HepG2 (cell line): ENCODE data around the gene CD9. TPM values are rescaled to one million over a fixed set of nuclear protein-coding genes. Genes with fewer than 3 reads are reported as not detected.
A peak's percentile ranks its signal among the peaks of the same experiment; 100 is the strongest.

ENCODE experiments used
- ATAC-seq: fragments of 200-7000 bp; cut with Tn5 transposase; 3 replicates; pipeline ENCODE4 v1.9.1; 2020; ENCODE audit warnings: mild to moderate bottlenecking, moderate library complexity
- BruUV-seq: library from RNA; stranded (reverse); fragments of 400-500 nt; replicated peaks from 2 replicates; lab custom pipeline; 2021; lab: Mats Ljungman, UMichigan
- CTCF ChIA-PET: fragments of 300-600 bp; formaldehyde crosslinking; extraction: SDS; loops from one replicate; lab custom pipeline; 2021; ENCODE audit warnings: low total read pairs, inconsistent platforms, low intra/inter-chr PET ratio; lab: Yijun Ruan, JAX
- POLR2A ChIA-PET: fragments of 350-600 bp; sonication (Branson Sonifier 250); formaldehyde crosslinking; loops from one replicate; lab custom pipeline; 2020; ENCODE audit warnings: antibody characterized with exemption, inconsistent platforms; lab: Yijun Ruan, JAX
- DNase-seq: peaks from one replicate; pipeline ENCODE4 v3.0.0-alpha.2; 2015; ENCODE audit warnings: low spot score
- FAIRE-seq: peaks from 3 replicates; lab custom pipeline; 2011; peaks lifted over from hg19 to GRCh38; lab: Jason Lieb, UNC
- H2AFZ ChIP-seq: one replicate; pipeline ENCODE4 v1.6.1; 2011; ENCODE audit warnings: low read length, inconsistent platforms
- H3K27ac ChIP-seq: fragments of 300-600 bp; 3 replicates; pipeline ENCODE4 v1.8.0; 2011; ENCODE audit warnings: mixed run types, mild to moderate bottlenecking, mixed read lengths, low read length, inconsistent platforms; ENCODE audit not compliant: insufficient read depth; ENCODE audit errors: extremely low read length
- H3K27me3 ChIP-seq, 2 experiments: fragments of 200-600 bp in 1 of 2; 2 replicates in 1 of 2; 3 replicates in 1 of 2; pipeline versions ENCODE4 v1.6.0 to v1.8.0; 2011; ENCODE audit warnings: low read length in 2 of 2, mild to moderate bottlenecking in 2 of 2, moderate library complexity in 2 of 2, inconsistent platforms in 1 of 2; ENCODE audit not compliant: insufficient read depth in 2 of 2, control insufficient read depth in 1 of 2
- H3K36me3 ChIP-seq, 2 experiments: fragments of 200-600 bp in 1 of 2; replicated peaks in 1 of 2; 2 replicates in 1 of 2; 3 replicates in 1 of 2; pipeline versions ENCODE4 v1.5.1 to v1.8.0; 2011; ENCODE audit warnings: low read length in 2 of 2, inconsistent platforms in 1 of 2; ENCODE audit not compliant: insufficient read depth in 2 of 2, control insufficient read depth in 1 of 2
- H3K4me1 ChIP-seq: 2 replicates; pipeline ENCODE4 v1.5.1; 2012; ENCODE audit warnings: low read length, inconsistent platforms; ENCODE audit not compliant: insufficient read depth
- H3K4me2 ChIP-seq: 2 replicates; pipeline ENCODE4 v1.6.0; 2011; ENCODE audit warnings: low read depth, low read length, inconsistent platforms
- H3K4me3 ChIP-seq, 3 experiments: fragments of 200-600 bp in 1 of 3; sonication (generic), shearing (Covaris generic) in 1 of 3; replicated peaks in 1 of 3; 2 replicates each; pipeline ENCODE4 v1.5.1; 2011 to 2016; ENCODE audit warnings: low read length in 3 of 3, inconsistent platforms in 2 of 3, low read depth in 2 of 3, mild to moderate bottlenecking in 2 of 3, control low read depth in 1 of 3, mixed read lengths in 1 of 3; ENCODE audit not compliant: insufficient read depth in 1 of 3
- H3K79me2 ChIP-seq: one replicate; pipeline ENCODE4 v1.6.1; 2011; ENCODE audit warnings: low read length, inconsistent platforms; ENCODE audit not compliant: insufficient read depth
- H3K9ac ChIP-seq: 2 replicates; pipeline ENCODE4 v1.6.0; 2011; ENCODE audit warnings: mild to moderate bottlenecking, low read depth, low read length, inconsistent platforms; ENCODE audit not compliant: insufficient read depth
- H3K9me3 ChIP-seq: 2 replicates; pipeline ENCODE4 v1.5.1; 2012; ENCODE audit warnings: mild to moderate bottlenecking, low read length
- H4K20me1 ChIP-seq: 2 replicates; pipeline ENCODE4 v1.6.0; 2011; ENCODE audit warnings: inconsistent platforms, mild to moderate bottlenecking, low read length, moderate library complexity; ENCODE audit not compliant: insufficient read depth
- ARID2 ChIP-seq: sonication (generic); formaldehyde crosslinking; IDR thresholded peaks from 2 replicates; pipeline ENCODE4 v1.8.1; 2022; ENCODE audit warnings: mild to moderate bottlenecking, missing genetic modification reagents, borderline replicate concordance
- ETS1 ChIP-seq: sonication (generic); formaldehyde crosslinking; IDR thresholded peaks from 2 replicates; pipeline ENCODE4 v1.4.0; 2020; ENCODE audit warnings: missing genetic modification reagents
- JUND ChIP-seq: sonication (generic); formaldehyde crosslinking; IDR thresholded peaks from 2 replicates; pipeline ENCODE4 v1.8.0; 2022; ENCODE audit warnings: mild to moderate bottlenecking, missing genetic modification reagents
- KDM1A ChIP-seq: IDR thresholded peaks from 2 replicates; pipeline ENCODE4 v1.6.1; 2016; ENCODE audit warnings: missing compliant biosample characterization
- MAZ ChIP-seq, 2 experiments: sonication (generic) in 1 of 2; formaldehyde crosslinking in 1 of 2; IDR thresholded peaks; 2 replicates each; pipeline versions ENCODE4 v1.5.0 to v1.6.1; 2012 to 2020; ENCODE audit warnings: low read depth in 2 of 2, mild to moderate bottlenecking in 2 of 2, borderline replicate concordance in 1 of 2, improper control_type of control experiment in 1 of 2, low read length in 1 of 2, missing genetic modification reagents in 1 of 2, moderate library complexity in 1 of 2
- NR3C1 ChIP-seq: sonication (generic); formaldehyde crosslinking; IDR thresholded peaks from 2 replicates; pipeline ENCODE4 v1.4.0; 2020; ENCODE audit warnings: missing genetic modification reagents
- SNRNP70 ChIP-seq: fragments of 200-400 bp; formaldehyde crosslinking; IDR thresholded peaks from 2 replicates; pipeline ENCODE4 v1.6.1; 2017; ENCODE audit warnings: mild to moderate bottlenecking, low read depth, low read length, moderate library complexity
- ZFP90 ChIP-seq: sonication (generic); formaldehyde crosslinking; IDR thresholded peaks from 2 replicates; pipeline ENCODE4 v1.8.0; 2022; ENCODE audit warnings: missing genetic modification reagents, mild to moderate bottlenecking, inconsistent platforms, borderline replicate concordance
- ZNF350 ChIP-seq: sonication (generic); formaldehyde crosslinking; IDR thresholded peaks from 2 replicates; pipeline ENCODE4 v1.4.0; 2020; ENCODE audit warnings: mild to moderate bottlenecking, low read depth, missing genetic modification reagents, borderline replicate concordance
- ZNF503 ChIP-seq: sonication (generic); formaldehyde crosslinking; IDR thresholded peaks from 2 replicates; pipeline ENCODE4 v1.4.0; 2020; ENCODE audit warnings: missing genetic modification reagents
- ZNF564 ChIP-seq: sonication (generic); formaldehyde crosslinking; IDR thresholded peaks from 2 replicates; pipeline ENCODE4 v1.8.1; 2023; ENCODE audit warnings: mild to moderate bottlenecking, missing genetic modification reagents
- ZNF782 ChIP-seq: sonication (generic); formaldehyde crosslinking; IDR thresholded peaks from 2 replicates; pipeline ENCODE4 v1.4.0; 2020; ENCODE audit warnings: missing genetic modification reagents, mild to moderate bottlenecking, borderline replicate concordance
- WGBS: methylation state at CpG from one replicate; pipeline ENCODE4 v1.1.6; 2017; ENCODE audit warnings: low lambda C conversion rate; 5-methylcytosine and 5-hydroxymethylcytosine counted together
- in situ Hi-C: cut with HindIII; loops from 2 replicates; pipeline ENCODE4 v1.10.0; 2017; ENCODE audit warnings: low pct_unique_long_range_greater_than_20kb; ENCODE audit not compliant: extremely low pct_ligation_motif_present
- intact Hi-C: fragments of 100-400 bp; cut with micrococcal nuclease; formaldehyde crosslinking; loops from one replicate; pipeline ENCODE4 v1.10.0; 2022; ENCODE audit not compliant: unreplicated experiment
- polyA plus RNA-seq, 8 experiments: library from polyadenylated mRNA; depleted of rRNA in 3 of 8; stranded (reverse) in 7 of 8; unstranded in 1 of 8; fragments of >200 nt; fragmentation: Illumina TruSeq in 4 of 8; extraction: Trizol in 4 of 8; gene quantifications; 2 replicates each; pipeline versions ENCODE4 v1.2.1 to v1.2.3, GENCODE V29; 2011 to 2016; ENCODE audit warnings: low read depth in 4 of 8, missing spikeins in 1 of 8, mixed read lengths in 1 of 8; ENCODE audit not compliant: insufficient read depth in 1 of 8
- total RNA-seq, 5 experiments: library from RNA; depleted of rRNA; stranded (reverse); fragments of >200 nt; fragmentation: Illumina TruSeq; extraction: Trizol; gene quantifications; 2 replicates each; pipeline ENCODE4 v1.2.3, GENCODE V29; 2016; ENCODE audit warnings: low read depth in 1 of 5
- TF ChIP-seq, protein P1 (sequence below), 2 experiments: sonication (generic) in 1 of 2; formaldehyde crosslinking in 1 of 2; IDR thresholded peaks; 2 replicates each; pipeline versions ENCODE4 v1.4.0 to v1.6.1; 2018 to 2020; ENCODE audit warnings: missing genetic modification reagents in 2 of 2, borderline replicate concordance in 1 of 2, low read depth in 1 of 2, mild to moderate bottlenecking in 1 of 2, missing biosample characterization in 1 of 2

Gene CD9
- total and polyA plus RNA-seq, 2 of the 13 experiments (the other 11 are each of a cell fraction or from before 2014, with no cell fraction given), result 5.8 to 38.3 TPM

GRCh38 chr12:6182279-6182898 lies 17.8 kb upstream of the CD9 start:
- DNase-seq (peak; percentile 75), ATAC-seq (peak; percentile 76), FAIRE-seq (peak; percentile 60)
- Histone ChIP-seq H3K27me3 (peaks cover 0 to 5% of the 10 kb centered on the region in 2 experiments; a peak in 1 of 5 replicates), H2AFZ (no peak overlapping the region), H3K4me3 (peak overlapping the region; percentile 43 to 70 (median 45); a peak in 5 of 6 replicates), H3K4me2 (peak overlapping the region; percentile 89), H3K79me2 (peaks cover 4% of the 10 kb centered on the region), H3K4me1 (peaks cover 73% of the 10 kb centered on the region), H3K9ac (peak overlapping the region; percentile 74), H3K36me3 (no peaks in the 10 kb centered on the region), H3K9me3 (no peaks in the 10 kb centered on the region), H3K27ac (peak overlapping the region; percentile 79), H4K20me1 (no peaks in the 10 kb centered on the region)
- ChIA-PET POLR2A (interaction anchor here (0.6 to 3.1 kb wide), 14 partner anchors 10 to 498 kb away, joined by 3 to 29 read pairs (median 5); partner anchors contain the start of gene VAMP1), CTCF (no interaction called here)
- in situ Hi-C loops, result loop anchor here (5.0 kb wide), 1 partner anchor 120 kb away; no protein-coding TSS in a partner anchor
- intact Hi-C loops, result loop anchor here (5.0 kb wide), 1 partner anchor 120 kb away; no protein-coding TSS in a partner anchor
- WGBS, result 16% methylated on average over 14 of the region's 19 CpGs
- no TSS peak for BruUV-seq
- TF ChIP-seq, protein P1, sequence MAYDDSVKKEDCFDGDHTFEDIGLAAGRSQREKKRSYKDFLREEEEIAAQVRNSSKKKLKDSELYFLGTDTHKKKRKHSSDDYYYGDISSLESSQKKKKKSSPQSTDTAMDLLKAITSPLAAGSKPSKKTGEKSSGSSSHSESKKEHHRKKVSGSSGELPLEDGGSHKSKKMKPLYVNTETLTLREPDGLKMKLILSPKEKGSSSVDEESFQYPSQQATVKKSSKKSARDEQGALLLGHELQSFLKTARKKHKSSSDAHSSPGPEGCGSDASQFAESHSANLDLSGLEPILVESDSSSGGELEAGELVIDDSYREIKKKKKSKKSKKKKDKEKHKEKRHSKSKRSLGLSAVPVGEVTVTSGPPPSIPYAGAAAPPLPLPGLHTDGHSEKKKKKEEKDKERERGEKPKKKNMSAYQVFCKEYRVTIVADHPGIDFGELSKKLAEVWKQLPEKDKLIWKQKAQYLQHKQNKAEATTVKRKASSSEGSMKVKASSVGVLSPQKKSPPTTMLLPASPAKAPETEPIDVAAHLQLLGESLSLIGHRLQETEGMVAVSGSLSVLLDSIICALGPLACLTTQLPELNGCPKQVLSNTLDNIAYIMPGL (CRISPR knock-in tag; IDR thresholded peaks at IDR 0.05; ENCODE audit: borderline replicate concordance in 1 of 2, low read depth in 1 of 2), result peak in 1 of 2 experiments; percentile 17; a peak in 1 of 4 replicates
- TF ChIP-seq ZNF503 (CRISPR knock-in tag), result 0 out of 2 replicates have a peak, but pooled peaks have one; percentile 30
- no peak for TF ChIP-seq ZFP90 (CRISPR knock-in tag)
- 0 out of 2 replicates have a peak, but pooled peaks have one; percentile 30 for TF ChIP-seq ZNF782
- no peak for TF ChIP-seq ZNF564 (CRISPR knock-in tag)
- no peak for TF ChIP-seq KDM1A (CRISPR knock-in tag)
- no peak for TF ChIP-seq SNRNP70
- TF ChIP-seq MAZ (IDR thresholded peaks at IDR 0.05; ENCODE audit: borderline replicate concordance, low read depth, low read length), result no peak
- 0 out of 2 replicates have a peak, but pooled peaks have one; percentile 19 for TF ChIP-seq MAZ (CRISPR knock-in tag; IDR thresholded peaks at IDR 0.05; ENCODE audit: low read depth)
- TF ChIP-seq NR3C1 (CRISPR knock-in tag), result no peak
- TF ChIP-seq ARID2 (CRISPR knock-in tag), result peak; percentile 37; the same call in 1 of the 2 replicates
- peak; percentile 25; the same call in 1 of the 2 replicates for TF ChIP-seq JUND (CRISPR knock-in tag)
- TF ChIP-seq ZNF350 (CRISPR knock-in tag), result no peak
- TF ChIP-seq ETS1, result no peak
